ENCODE results near the gene UCHL5.
"Not testable (repeated sequence)": the region's sequence is repeated elsewhere in the genome, so short reads cannot be mapped to it uniquely, and the experiment has no call there.

The UCHL5 gene

GRCh38 chr1:193009501-193009900, 49.7 kb downstream of the UCHL5 start:
- no peak for DNase-seq

- no peak for DNase-seq
Observed at GRCh38 chr1:193005785-193006184, 53.4 kb downstream of the UCHL5 start.

DNA sequence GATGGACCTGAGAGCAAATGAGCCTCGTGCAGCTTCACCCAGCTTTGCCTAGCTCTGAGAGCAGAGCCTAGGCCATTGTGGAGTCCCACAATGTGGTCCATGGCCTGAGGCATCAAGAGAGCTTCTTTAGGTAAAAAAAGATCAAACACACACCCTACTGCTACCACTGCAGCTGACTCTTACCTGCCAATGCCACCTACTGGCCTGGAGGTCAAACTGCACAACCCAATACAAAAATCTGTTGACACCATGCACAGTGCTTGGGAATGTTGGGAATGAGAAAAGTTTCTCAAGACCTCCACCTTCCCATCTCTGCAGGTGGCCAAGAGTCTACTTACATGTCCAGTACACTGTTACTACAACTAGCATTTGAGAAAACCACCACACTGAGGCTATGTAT, 60.6 kb downstream of the UCHL5 start:
- DNase-seq = no peak

- no peak for DNase-seq
Observed at GRCh38 chr1:192994141-192994540, 65.0 kb downstream of the UCHL5 start.

- no peak for DNase-seq
Observed at GRCh38 chr1:192993426-192994085, 65.6 kb downstream of the UCHL5 start.

- DNase-seq = not testable (repeated sequence)
Observed at GRCh38 chr1:192986748-192987334, 72.3 kb downstream of the UCHL5 start.

DNA sequence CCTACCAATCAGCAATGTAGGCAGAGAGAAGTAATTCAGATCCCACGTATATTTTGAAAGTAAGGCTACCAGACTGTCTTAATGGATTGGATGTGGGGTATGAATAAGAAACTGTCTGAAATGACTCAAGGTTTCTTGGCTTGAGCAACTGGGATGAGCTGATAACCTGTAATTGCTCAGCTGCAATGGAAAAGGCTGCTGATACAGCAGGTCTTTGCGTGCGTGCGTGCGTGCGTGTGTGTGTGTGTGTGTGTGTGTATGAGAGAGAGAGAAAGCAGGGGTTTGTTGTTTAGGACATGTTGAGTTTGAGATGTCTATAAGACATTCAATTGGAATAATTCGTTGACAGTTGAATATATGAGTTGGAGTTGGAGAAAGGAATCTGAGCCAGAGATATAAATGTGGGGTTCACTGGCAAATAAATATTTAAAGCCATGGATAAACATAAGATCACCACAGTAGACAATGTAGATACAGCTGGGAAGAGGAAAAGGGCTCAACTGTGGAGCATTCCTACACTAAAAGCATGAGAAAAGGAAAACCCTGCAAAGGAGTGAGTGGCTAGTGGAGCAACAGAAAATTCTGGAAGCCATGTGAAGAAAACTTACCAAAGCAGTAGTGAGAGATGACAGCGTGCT, 72.9 kb downstream of the UCHL5 start:
- no peak for DNase-seq

GRCh38 chr1:192984080-192984479, 75.1 kb downstream of the UCHL5 start:
- DNase-seq = no peak

DNA sequence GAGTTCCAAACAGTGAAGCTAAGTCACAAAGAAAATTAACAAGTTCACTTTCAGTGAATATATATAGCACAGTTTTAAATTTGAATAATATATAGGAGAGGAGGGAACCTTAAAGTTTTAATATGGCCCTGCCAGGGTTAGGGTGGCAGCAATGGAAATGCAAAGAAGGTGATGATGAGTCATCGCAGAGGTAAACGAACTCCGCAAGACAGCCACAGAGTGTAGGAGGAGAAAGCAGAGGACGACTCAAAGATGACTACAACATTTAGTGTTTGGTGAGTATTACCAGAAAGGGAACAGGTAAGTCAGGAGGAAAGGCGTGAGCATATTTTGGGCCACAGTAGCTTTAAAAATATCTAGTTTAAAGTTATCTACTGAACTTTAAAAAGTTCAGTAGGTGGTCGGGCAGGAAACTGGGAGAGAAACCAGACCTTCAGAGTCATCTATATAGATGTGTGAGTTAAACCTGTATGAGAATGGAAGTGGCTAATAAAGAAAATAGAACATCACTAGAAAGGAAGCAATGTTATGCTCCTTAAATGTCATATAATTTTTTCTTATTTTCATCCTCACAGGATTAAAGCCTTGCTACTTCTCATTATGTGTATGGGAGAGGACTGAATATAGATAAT, 75.7 kb downstream of the UCHL5 start:
- no peak for DNase-seq

DNA sequence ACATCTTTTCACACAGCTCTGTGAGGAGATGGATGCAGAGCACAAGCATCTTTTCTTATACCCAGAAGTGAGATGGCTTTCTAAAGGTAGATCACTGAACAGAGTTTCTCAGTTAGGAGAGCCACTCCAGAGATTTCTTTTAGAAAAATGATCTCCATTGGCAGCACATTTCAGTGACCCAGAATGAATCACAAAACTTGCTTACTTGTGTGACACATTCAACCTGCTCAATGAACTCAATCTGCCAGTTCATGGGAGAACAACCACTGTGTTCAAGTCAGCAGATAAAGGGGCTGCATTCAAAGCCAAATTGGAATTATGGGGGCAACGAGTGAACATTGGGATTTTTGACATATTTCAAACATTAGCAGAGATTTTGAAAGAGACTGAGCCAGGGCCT, 78.3 kb downstream of the UCHL5 start:
- DNase-seq = no peak

DNA sequence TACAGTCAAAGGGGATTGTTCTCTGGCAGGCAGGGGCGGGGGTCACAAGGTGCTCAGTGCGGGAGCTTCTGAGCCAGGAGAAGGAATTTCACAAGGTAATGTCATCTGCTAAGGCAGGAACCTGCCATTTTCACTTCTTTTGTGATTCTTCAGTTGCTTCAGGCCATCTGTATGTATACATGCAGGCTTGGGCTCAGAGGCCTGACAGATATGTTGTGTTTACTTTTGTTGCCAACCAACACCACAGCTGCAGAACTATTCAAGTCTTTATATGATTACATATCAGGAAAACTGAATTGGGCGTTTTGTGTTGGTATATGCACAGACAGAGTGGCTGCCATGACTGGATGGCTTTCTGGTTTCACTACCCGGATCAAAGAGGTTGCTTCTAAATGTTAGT, 78.8 kb downstream of the UCHL5 start:
- not testable (repeated sequence) for DNase-seq

DNA sequence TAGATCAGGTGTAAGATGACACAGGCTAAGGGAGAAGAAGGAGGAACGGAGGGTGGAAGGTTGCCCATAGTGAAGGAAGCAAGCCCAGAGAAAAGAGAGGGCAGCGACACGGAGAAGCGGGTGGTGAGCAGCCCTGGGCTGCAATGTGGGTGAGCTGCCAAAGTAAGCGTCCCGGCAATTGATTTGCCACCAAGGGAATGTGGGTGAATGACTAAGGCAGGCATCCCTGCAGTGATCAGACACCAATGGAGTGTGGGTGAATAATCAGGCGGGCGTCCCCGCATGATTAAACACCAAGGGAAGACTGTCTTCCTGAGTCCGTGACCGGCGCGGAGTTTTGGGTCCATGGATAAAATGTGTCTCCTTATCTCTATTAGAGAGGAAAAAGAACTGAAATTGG, 79.6 kb downstream of the UCHL5 start:
- no peak for DNase-seq

- no peak for DNase-seq
Observed at GRCh38 chr1:192978195-192978710, 80.9 kb downstream of the UCHL5 start.

- no peak for DNase-seq
Observed at GRCh38 chr1:192977089-192977706, 82.0 kb downstream of the UCHL5 start.

GRCh38 chr1:192976576-192976975, 82.6 kb downstream of the UCHL5 start:
- DNase-seq = no peak

DNA sequence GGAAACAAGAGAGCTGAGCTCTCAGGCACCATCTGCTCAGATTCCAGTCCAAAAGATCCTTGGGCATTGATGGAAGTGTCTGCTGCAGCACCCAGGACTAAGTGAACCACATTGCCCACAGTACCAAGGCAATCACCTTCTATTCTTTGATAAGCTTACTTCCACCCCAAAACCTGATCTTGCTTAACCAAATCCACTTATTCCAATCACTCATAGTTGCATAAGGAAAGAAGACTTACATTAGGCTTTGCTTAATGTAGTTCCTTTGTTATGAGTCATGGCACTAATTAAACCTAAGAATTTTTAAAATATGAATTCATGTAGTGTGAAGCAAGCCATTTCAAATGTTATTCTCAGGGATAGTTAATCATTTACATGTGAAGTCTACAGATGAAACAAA, 84.5 kb downstream of the UCHL5 start:
- DNase-seq = no peak

- DNase-seq = no peak
Observed at GRCh38 chr1:192973988-192974387, 85.2 kb downstream of the UCHL5 start.

GRCh38 chr1:192973202-192973601, 86.0 kb downstream of the UCHL5 start:
- DNase-seq = no peak

GRCh38 chr1:192969091-192969490, 90.1 kb downstream of the UCHL5 start:
- DNase-seq = no peak

GRCh38 chr1:192968323-192968722, 90.8 kb downstream of the UCHL5 start:
- no peak for DNase-seq

DNA sequence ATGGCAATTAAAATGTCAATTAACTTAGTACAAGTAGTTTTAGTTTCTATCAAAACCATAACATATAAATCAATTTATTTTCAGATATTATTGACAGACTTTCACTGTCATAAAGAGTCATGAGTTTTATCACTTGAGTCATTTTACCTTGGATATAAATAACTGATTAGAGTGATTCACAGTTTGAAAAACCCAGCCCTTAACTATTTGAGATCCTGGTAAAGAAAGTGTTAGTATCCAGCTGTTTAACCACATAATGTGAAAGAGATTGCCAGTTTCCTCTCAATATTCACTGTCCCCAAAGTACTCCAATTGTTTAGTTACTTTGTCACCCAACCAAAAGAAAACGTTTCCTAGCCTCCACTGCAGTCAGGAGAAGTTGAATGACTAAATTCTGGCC, 91.3 kb downstream of the UCHL5 start:
- DNase-seq = no peak

DNA sequence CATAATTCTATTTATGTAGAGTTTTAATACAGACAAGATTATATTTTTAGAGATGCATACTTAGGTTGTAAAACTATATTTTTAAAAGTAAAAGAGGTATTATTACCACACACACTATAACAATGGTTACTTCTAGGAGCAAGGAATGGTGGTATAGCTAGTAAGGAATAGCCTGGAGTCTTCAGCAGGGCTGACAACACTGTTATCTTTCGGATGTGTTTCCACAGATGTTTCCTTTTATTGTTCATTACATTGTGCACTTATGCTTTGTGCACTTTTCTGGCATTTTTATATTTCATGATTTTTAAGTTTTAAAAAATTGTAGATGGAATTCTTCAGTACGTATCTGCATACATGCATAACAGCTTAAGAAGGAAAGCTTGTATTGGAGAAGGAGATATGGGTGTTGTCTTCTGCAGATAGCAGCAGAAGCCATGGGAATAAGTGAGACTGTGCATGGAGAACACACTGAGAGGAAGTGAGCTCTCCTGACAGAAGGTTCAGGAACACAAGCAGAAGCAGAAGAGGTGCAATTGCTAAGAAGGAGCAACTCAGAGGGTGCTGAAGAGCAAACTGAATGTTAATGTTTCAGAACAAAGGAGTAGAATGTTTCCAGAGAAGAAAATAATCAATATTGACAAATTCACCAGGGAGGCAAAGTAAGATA, 91.8 kb downstream of the UCHL5 start:
- DNase-seq = no peak

DNA sequence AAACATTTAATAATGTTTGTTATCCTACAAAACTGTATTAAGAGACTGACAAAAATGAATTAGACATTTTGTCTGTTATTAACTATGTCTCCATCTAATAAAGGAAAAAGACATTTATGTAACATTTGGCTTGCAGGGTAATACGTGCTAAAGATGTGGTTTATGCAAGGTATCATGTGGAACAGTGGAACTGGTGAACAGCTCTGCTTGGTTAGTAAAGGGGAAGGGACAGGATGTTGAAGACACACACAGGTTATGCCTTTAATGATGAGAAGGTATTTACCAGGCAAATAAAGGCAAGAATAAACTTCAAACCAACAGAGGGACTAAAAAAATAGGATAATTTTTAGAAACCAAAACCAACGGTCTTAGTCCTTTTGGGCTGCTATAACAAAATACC, 93.1 kb downstream of the UCHL5 start:
- no peak for DNase-seq
